Measurements from ENCODE around the gene SMARCAL1. TPM values are rescaled to one million over a fixed set of nuclear protein-coding genes. Genes with fewer than 3 reads are reported as not detected.

The SMARCAL1 gene
- total RNA-seq, result 10 to 100 TPM; 17.2 to 30.5 (median 25.4) TPM
- total RNA-seq (2013), result 20.1 TPM
- total RNA-seq, result 11.5 to 38.2 (median 24.6) reads per million in 29 experiments

DNA sequence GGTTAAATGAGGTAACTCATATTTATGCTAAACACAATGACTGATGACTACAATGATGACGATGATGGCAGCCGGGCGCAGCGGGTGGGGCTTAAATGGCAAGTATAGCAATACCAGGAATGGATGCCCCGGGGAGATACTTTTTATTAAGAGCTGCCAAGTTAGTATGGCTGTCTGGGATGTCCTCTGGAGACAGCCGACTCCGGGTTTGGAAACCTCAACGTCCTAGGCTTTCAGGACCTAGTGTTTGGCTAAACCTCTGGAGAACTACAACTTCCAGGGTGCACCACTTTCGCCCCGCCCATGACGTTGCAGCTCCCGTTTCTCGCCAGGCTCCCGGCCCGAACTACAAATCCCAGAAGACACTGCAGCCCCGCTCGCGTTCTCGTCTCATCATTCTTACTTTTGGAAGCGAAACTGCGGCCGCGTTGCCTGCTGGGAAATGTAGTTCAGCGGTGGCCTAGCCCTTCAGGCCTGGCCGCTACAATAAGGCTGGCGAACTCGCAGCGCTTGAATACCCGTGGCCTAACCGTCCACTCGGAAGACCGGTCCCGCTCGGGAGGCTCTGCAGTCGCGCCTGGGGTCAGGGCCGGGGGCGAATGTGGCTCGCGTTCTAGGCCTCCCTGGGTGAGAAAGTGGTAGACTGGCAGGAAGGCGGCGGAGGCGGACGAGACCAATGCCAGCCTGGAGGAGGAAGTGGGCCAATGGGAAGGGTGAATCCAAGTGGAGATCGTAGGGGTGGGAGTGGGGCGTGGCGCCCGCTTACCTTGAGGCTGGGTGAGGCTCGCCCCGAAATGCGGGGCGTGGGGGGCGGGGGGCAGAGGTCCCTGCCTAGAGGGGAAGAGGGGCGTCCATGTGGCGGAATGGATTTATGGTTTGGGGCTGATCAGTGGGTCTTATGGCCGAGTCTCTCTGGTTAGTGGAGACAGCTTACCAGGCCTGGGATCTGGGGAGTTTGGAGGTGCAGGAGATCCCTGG is at the start of gene SMARCAL1:
TSS of gene SMARCAL1 (plus strand) at position 463 of the 978 bp plus-strand sequence. CDS start 2,221 bp downstream, outside the sequence.
- Mint-ChIP-seq H3K27ac (peak within 1 kb of the TSS; percentile 95 to 96), H3K9me3 (no peaks in the 10 kb centered on the region), H3K36me3 (peaks cover 25% of the 10 kb centered on the region), H3K4me3 (peak within 1 kb of the TSS; percentile 90 to 98 (median 96)), H3K27me3 (peaks cover 0 to 2% of the 10 kb centered on the region in 2 donors), H3K4me1 (peaks cover 19 to 23% (median 23%) of the 10 kb centered on the region in 3 donors)
- Histone ChIP-seq H3K36me3 (ENCODE audit: control insufficient read depth in 2 of 2, extremely low read depth in 1 of 2, insufficient read depth in 1 of 2, low read length in 1 of 2) (peaks cover 0 to 20% of the 10 kb centered on the region in 2 donors), H3K27ac (ENCODE audit: low read length) (peak within 1 kb of the TSS; percentile 71), H3K27me3 (replicated peaks in 1 of 2; ENCODE audit: control insufficient read depth in 2 of 2, extremely low read depth in 1 of 2, insufficient read depth in 2 of 2, low read length in 1 of 2) (no peaks in the 10 kb centered on the region), H3K9me3 (no peaks in the 10 kb centered on the region), H3K4me1 (ENCODE audit: control insufficient read depth in 1 of 2, extremely low read depth in 1 of 2, insufficient read depth in 2 of 2, low read length in 2 of 2) (peaks cover 3 to 14% of the 10 kb centered on the region in 2 experiments), H3K4me3 (ENCODE audit: control insufficient read depth in 1 of 2, extremely low read depth in 1 of 2, low read length in 1 of 2) (peak within 1 kb of the TSS; percentile 86 to 91)
- CTCF ChIA-PET, result interaction anchor here (0.5 to 1.2 kb wide), 10 partner anchors 8 to 395 kb away, joined by 3 to 6 read pairs (median 4); partner anchors contain the start of gene RPL37A (in 1 of the 2)
- ATAC-seq (replicated peaks in 1 of 4) (peak; percentile 94 to 97 (median 94)), DNase-seq (peak; percentile 94 to 100 (median 98))
- 6% methylated on average over 49 of the region's 56 CpGs for WGBS (ENCODE audit: insufficient coverage)
- POLR2A ChIA-PET, result interaction anchor here in 1 of 2 donors (0.8 kb wide), 1 partner anchor 86 kb away, joined by 8 read pairs; the partner anchor contains the start of gene RPL37A

DNA sequence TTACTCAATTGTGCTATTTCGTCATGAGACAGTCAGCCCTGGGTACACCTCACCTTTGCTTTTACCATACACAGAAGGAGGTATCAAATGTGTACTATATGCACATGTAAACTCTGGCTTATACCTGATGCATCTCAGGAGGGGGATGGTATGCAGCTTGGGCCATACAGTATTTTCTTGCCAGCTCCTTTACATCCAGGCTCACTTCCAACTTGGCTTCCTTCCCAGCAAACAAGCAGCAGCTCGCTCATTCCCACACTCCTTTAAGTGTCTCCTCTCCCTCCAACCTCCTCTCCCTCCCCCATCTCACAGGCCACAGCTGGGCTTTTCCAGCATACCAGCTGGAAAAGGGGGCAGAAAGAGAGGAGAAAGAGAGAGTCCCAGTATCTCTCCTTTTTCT is 49.6 kb upstream of the SMARCAL1 start:
- ChIA-PET POLR2A (no interaction called here), CTCF (interaction anchor here (1.0 to 1.9 kb wide), 2 partner anchors 10 to 42 kb away, joined by 3 to 7 read pairs; no protein-coding TSS in a partner anchor)
- Histone ChIP-seq H3K27me3 (replicated peaks in 1 of 2; ENCODE audit: control insufficient read depth in 2 of 2, extremely low read depth in 1 of 2, insufficient read depth in 2 of 2, low read length in 1 of 2) (peaks cover 0 to 4% of the 10 kb centered on the region in 2 experiments), H3K36me3 (ENCODE audit: control insufficient read depth in 2 of 2, extremely low read depth in 1 of 2, insufficient read depth in 1 of 2, low read length in 1 of 2) (no peaks in the 10 kb centered on the region), H3K27ac (ENCODE audit: low read length) (no peak overlapping the region), H3K4me3 (ENCODE audit: control insufficient read depth in 1 of 2, extremely low read depth in 1 of 2, low read length in 1 of 2) (no peak overlapping the region), H3K9me3 (no peaks in the 10 kb centered on the region), H3K4me1 (ENCODE audit: control insufficient read depth in 1 of 2, extremely low read depth in 1 of 2, insufficient read depth in 2 of 2, low read length in 2 of 2) (no peaks in the 10 kb centered on the region)
- Mint-ChIP-seq H3K27me3 (peaks cover 15 to 23% of the 10 kb centered on the region in 2 donors), H3K4me3 (no peak overlapping the region), H3K36me3 (no peaks in the 10 kb centered on the region), H3K9me3 (peaks cover 0 to 4% (median 0%) of the 10 kb centered on the region in 3 donors), H3K27ac (no peak overlapping the region), H3K4me1 (peaks cover 0 to 5% (median 0%) of the 10 kb centered on the region in 3 donors)
- ATAC-seq (replicated peaks in 1 of 4) (no peak), DNase-seq (no peak)
- WGBS (ENCODE audit: insufficient coverage), result no CpG with 5 or more reads among the region's 2 CpGs

DNA sequence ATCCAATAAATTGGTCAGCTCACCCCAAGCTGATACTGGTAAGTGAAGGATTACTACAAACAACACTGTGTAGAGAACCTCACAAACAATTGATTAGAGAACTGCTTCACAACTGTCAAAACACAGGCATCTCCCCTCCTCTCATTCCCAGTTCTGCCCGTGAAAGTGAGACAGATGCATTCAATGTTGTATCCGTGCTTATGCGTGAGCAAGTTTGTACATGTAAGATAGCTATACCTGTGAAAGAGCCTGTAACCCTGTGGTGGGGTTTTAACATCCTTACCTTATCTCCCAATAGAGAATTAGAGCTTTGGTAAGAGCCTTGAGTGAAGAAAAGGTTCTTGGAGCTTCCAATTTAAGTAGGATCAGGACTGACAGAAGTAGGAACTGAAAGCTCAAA is 49.1 kb upstream of the SMARCAL1 start:
- DNase-seq (no peak), ATAC-seq (replicated peaks in 1 of 4) (no peak)
- H3K36me3 ChIP-seq (ENCODE audit: control insufficient read depth in 2 of 2, extremely low read depth in 1 of 2, insufficient read depth in 1 of 2, low read length in 1 of 2), result no peaks in the 10 kb centered on the region
- WGBS (ENCODE audit: insufficient coverage), result no CpG with 5 or more reads among the region's 3 CpGs
- peaks cover 0 to 5% (median 0%) of the 10 kb centered on the region in 3 donors for H3K4me1 Mint-ChIP-seq
- H3K27me3 Mint-ChIP-seq, result peaks cover 17 to 25% of the 10 kb centered on the region in 2 donors
- no peak overlapping the region for H3K4me3 ChIP-seq (ENCODE audit: control insufficient read depth in 1 of 2, extremely low read depth in 1 of 2, low read length in 1 of 2)
- no peak overlapping the region for H3K4me3 Mint-ChIP-seq
- POLR2A ChIA-PET, result interaction anchor here in 1 of 2 donors (0.6 kb wide), 1 partner anchor 10 kb away, joined by 3 read pairs; no protein-coding TSS in a partner anchor
- CTCF ChIA-PET, result interaction anchor here (1.0 to 1.9 kb wide), 2 partner anchors 10 to 41 kb away, joined by 3 to 7 read pairs; no protein-coding TSS in a partner anchor
- no peak overlapping the region for H3K27ac ChIP-seq (ENCODE audit: low read length)
- H3K27ac Mint-ChIP-seq, result no peak overlapping the region
- H3K9me3 Mint-ChIP-seq, result peaks cover 0 to 4% (median 0%) of the 10 kb centered on the region in 3 donors
- no peaks in the 10 kb centered on the region for H3K9me3 ChIP-seq
- no peaks in the 10 kb centered on the region for H3K36me3 Mint-ChIP-seq
- no peaks in the 10 kb centered on the region for H3K4me1 ChIP-seq (ENCODE audit: control insufficient read depth in 1 of 2, extremely low read depth in 1 of 2, insufficient read depth in 2 of 2, low read length in 2 of 2)
- peaks cover 0 to 9% of the 10 kb centered on the region in 2 experiments for H3K27me3 ChIP-seq (replicated peaks in 1 of 2; ENCODE audit: control insufficient read depth in 2 of 2, extremely low read depth in 1 of 2, insufficient read depth in 2 of 2, low read length in 1 of 2)

DNA sequence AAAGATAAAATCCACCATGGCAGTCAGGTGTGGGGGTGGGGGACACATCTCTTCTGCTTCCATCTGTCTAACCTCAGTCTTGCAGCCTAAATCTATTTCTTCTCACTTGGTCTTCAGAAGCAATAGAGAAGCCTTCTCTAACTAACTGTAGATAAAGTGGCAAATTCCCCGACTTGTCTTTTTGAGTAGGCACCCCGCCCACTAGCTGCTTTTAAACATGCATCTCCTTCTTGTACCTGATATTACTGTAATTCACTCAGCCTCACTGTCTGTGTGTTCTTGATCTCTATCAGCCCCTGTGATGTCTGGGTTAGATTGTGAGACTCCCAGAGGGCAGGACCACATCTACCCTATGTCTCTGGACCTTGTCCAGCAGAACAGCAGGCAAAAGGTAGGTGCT is 46.8 kb upstream of the SMARCAL1 start:
- H3K4me3 Mint-ChIP-seq, result no peak overlapping the region
- no peak for ATAC-seq (replicated peaks in 1 of 4)
- Histone ChIP-seq H3K27me3 (replicated peaks in 1 of 2; ENCODE audit: control insufficient read depth in 2 of 2, extremely low read depth in 1 of 2, insufficient read depth in 2 of 2, low read length in 1 of 2) (peaks cover 3 to 20% of the 10 kb centered on the region in 2 experiments), H3K36me3 (ENCODE audit: control insufficient read depth in 2 of 2, extremely low read depth in 1 of 2, insufficient read depth in 1 of 2, low read length in 1 of 2) (no peaks in the 10 kb centered on the region), H3K27ac (ENCODE audit: low read length) (no peak overlapping the region), H3K4me3 (ENCODE audit: control insufficient read depth in 1 of 2, extremely low read depth in 1 of 2, low read length in 1 of 2) (no peak overlapping the region), H3K4me1 (ENCODE audit: control insufficient read depth in 1 of 2, extremely low read depth in 1 of 2, insufficient read depth in 2 of 2, low read length in 2 of 2) (no peaks in the 10 kb centered on the region), H3K9me3 (no peaks in the 10 kb centered on the region)
- CTCF ChIA-PET, result no interaction called here
- no CpG with 5 or more reads among the region's 2 CpGs for WGBS (ENCODE audit: insufficient coverage)
- no peaks in the 10 kb centered on the region for H3K36me3 Mint-ChIP-seq
- H3K4me1 Mint-ChIP-seq, result peaks cover 3 to 7% (median 4%) of the 10 kb centered on the region in 3 donors
- no peaks in the 10 kb centered on the region for H3K9me3 Mint-ChIP-seq
- H3K27me3 Mint-ChIP-seq, result peaks cover 34 to 40% of the 10 kb centered on the region in 2 donors
- POLR2A ChIA-PET, result no interaction called here
- H3K27ac Mint-ChIP-seq, result no peak overlapping the region
- DNase-seq, result no peak

DNA sequence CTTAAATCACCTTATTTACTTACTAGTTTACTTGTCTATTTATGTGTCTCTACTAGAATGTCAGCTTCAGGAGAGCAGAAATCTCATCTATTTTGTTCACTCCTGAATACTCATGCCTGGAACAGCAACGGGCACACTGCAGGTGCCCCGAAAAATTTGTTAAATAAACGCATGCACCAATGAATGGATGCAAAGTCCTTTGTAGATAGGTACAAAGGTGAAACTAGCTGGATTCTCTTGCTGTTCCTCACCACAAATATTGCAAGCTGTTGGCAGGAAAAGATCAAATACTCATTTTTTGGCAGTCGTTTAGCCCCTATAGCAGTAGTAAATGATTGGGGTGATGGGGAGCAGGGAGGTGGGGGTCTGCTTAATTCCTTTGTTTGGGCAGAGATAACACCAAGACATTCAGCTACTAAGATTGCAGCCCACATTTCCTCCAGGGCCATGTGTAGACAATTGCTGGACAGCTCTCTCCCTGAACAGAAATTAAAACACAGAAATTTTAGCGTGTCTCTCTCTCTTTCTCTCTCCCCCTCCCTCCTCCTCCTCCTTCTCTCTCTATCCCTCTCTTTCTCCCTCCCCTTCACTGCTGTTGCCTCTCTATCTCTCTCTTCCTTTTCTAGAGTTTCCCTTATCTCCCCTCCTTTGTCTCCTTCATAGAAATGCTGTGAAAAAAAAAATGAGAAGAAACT is 45.4 kb upstream of the SMARCAL1 start:
- 65% methylated on average over 4 of the region's 5 CpGs for WGBS (ENCODE audit: insufficient coverage)
- H3K27me3 Mint-ChIP-seq, result peaks cover 40 to 47% of the 10 kb centered on the region in 2 donors

More for the DNA sequence above, 45.4 kb upstream of the SMARCAL1 start:
- no peak for DNase-seq
- CTCF ChIA-PET, result interaction anchor here (0.6 kb wide), 2 partner anchors 11 to 36 kb away, joined by 3 to 4 read pairs; no protein-coding TSS in a partner anchor
- H3K27ac ChIP-seq (ENCODE audit: low read length), result no peak overlapping the region
- no peak overlapping the region for H3K4me3 Mint-ChIP-seq
- H3K36me3 Mint-ChIP-seq, result no peaks in the 10 kb centered on the region
- peaks cover 4 to 11% of the 10 kb centered on the region in 2 experiments for H3K4me1 ChIP-seq (ENCODE audit: control insufficient read depth in 1 of 2, extremely low read depth in 1 of 2, insufficient read depth in 2 of 2, low read length in 2 of 2)
- H3K9me3 ChIP-seq, result no peaks in the 10 kb centered on the region
- H3K4me1 Mint-ChIP-seq, result peaks cover 9 to 10% (median 10%) of the 10 kb centered on the region in 3 donors
- H3K27me3 ChIP-seq (replicated peaks in 1 of 2; ENCODE audit: control insufficient read depth in 2 of 2, extremely low read depth in 1 of 2, insufficient read depth in 2 of 2, low read length in 1 of 2), result peaks cover 4 to 33% of the 10 kb centered on the region in 2 experiments
- H3K27ac Mint-ChIP-seq, result no peak overlapping the region
- POLR2A ChIA-PET, result no interaction called here
- no peak overlapping the region for H3K4me3 ChIP-seq (ENCODE audit: control insufficient read depth in 1 of 2, extremely low read depth in 1 of 2, low read length in 1 of 2)
- no peak for ATAC-seq (replicated peaks in 1 of 4)
- no peaks in the 10 kb centered on the region for H3K9me3 Mint-ChIP-seq
- H3K36me3 ChIP-seq (ENCODE audit: control insufficient read depth in 2 of 2, extremely low read depth in 1 of 2, insufficient read depth in 1 of 2, low read length in 1 of 2), result no peaks in the 10 kb centered on the region
